ENCODE results near the gene FMNL2. TPM values are rescaled to one million over a fixed set of nuclear protein-coding genes. Genes with fewer than 3 reads are reported as not detected.

The FMNL2 gene
- total RNA-seq, 1 experiment from 2014 or later, result 33.6 TPM

DNA sequence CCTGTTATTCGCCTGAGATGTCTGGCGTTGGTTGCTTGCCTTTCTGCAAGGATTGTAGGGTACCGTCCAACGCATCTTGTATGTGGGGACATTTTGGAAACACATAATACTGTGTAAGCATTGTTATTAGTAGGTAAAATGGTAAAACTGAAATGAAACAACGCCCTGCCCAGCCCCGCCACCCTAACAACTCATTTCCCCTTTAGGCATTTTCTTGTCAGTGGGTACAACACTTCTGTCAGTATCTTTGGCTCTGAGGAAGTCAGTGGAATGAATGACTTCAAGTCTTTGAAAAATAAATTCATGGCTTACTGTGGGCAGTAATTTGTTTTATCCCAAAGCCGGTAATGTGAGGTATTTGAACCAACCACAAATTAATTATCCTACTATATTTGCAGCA is 86.0 kb downstream of the FMNL2 start:
- Histone ChIP-seq H2BK120ac (ENCODE audit: low read depth, low read length, poor library complexity, severe bottlenecking) (no peak overlapping the region), H4K20me1 (ENCODE audit: control insufficient read depth, insufficient read depth, insufficient read length) (no peaks in the 10 kb centered on the region), H4K8ac (replicated peaks; ENCODE audit: insufficient read length, low read depth, low read length) (no peak overlapping the region), H3K23ac (ENCODE audit: insufficient read length, low read depth, low read length) (no peak overlapping the region), H3K4me1 (ENCODE audit: insufficient read depth, low read length) (peaks cover 13% of the 10 kb centered on the region), H3K9ac (ENCODE audit: extremely low read depth, insufficient read length, low read length) (no peak overlapping the region), H2AK5ac (ENCODE audit: insufficient read length, low read length) (no peak overlapping the region), H3K23me2 (ENCODE audit: insufficient read length, low read depth, low read length, poor library complexity, severe bottlenecking) (no peaks in the 10 kb centered on the region), H3K9me3 (ENCODE audit: control insufficient read depth, low read depth, low read length) (no peaks in the 10 kb centered on the region), H3K56ac (ENCODE audit: insufficient read length, low read depth, low read length) (no peak overlapping the region), H3K14ac (ENCODE audit: insufficient read depth, low read length) (no peak overlapping the region), H3K27me3 (ENCODE audit: insufficient read depth, low read length) (no peaks in the 10 kb centered on the region), H4K91ac (ENCODE audit: insufficient read length, low read depth, low read length) (no peak overlapping the region), H3T11ph (ENCODE audit: low read length) (no peak overlapping the region), H3K27ac (ENCODE audit: insufficient read length, low read depth, low read length) (no peak overlapping the region), H3K18ac (ENCODE audit: insufficient read length, low read depth, low read length) (no peak overlapping the region), H3K4me2 (ENCODE audit: insufficient read depth, insufficient read length, low read length) (no peak overlapping the region), H2AFZ (ENCODE audit: low read length) (no peak overlapping the region), H2BK12ac (ENCODE audit: insufficient read length, low read depth, low read length) (no peak overlapping the region), H3K79me1 (ENCODE audit: insufficient read depth, low read depth, low read length, poor library complexity, severe bottlenecking) (no peaks in the 10 kb centered on the region), H2BK5ac (ENCODE audit: insufficient read length, low read length) (no peak overlapping the region), H3K4ac (ENCODE audit: low read depth, low read length) (no peak overlapping the region), H3K79me2 (ENCODE audit: insufficient read depth, low read length) (peaks cover 3% of the 10 kb centered on the region; the same call in 1 of the 2 replicates), H4K5ac (ENCODE audit: insufficient read length, low read depth, low read length) (no peak overlapping the region), H2BK15ac (ENCODE audit: low read depth, low read length) (no peak overlapping the region), H2BK20ac (ENCODE audit: low read depth, low read length, poor library complexity, severe bottlenecking) (no peak overlapping the region)
- H3K4me1 Mint-ChIP-seq, result peaks cover 45 to 49% of the 10 kb centered on the region in 2 experiments
- TF ChIP-seq, protein P1, sequence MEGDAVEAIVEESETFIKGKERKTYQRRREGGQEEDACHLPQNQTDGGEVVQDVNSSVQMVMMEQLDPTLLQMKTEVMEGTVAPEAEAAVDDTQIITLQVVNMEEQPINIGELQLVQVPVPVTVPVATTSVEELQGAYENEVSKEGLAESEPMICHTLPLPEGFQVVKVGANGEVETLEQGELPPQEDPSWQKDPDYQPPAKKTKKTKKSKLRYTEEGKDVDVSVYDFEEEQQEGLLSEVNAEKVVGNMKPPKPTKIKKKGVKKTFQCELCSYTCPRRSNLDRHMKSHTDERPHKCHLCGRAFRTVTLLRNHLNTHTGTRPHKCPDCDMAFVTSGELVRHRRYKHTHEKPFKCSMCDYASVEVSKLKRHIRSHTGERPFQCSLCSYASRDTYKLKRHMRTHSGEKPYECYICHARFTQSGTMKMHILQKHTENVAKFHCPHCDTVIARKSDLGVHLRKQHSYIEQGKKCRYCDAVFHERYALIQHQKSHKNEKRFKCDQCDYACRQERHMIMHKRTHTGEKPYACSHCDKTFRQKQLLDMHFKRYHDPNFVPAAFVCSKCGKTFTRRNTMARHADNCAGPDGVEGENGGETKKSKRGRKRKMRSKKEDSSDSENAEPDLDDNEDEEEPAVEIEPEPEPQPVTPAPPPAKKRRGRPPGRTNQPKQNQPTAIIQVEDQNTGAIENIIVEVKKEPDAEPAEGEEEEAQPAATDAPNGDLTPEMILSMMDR (conservative IDR thresholded peaks at IDR 0.05), result no peak
- no peaks in the 10 kb centered on the region for H3K9me3 Mint-ChIP-seq
- no peak overlapping the region for H3K4me3 Mint-ChIP-seq
- no peak for DNase-seq
- no CpG with 5 or more reads among the region's 7 CpGs for WGBS (ENCODE audit: extremely low coverage, insufficient read length, low lambda C conversion rate)
- H3K27ac Mint-ChIP-seq, result peak overlapping the region in 1 of 3 experiments; percentile 35; a peak in 1 of 7 replicates
- no peaks in the 10 kb centered on the region; a peak in 1 of 7 replicates for H3K36me3 Mint-ChIP-seq (ENCODE audit: insufficient read depth in 1 of 3, low read depth in 3 of 3)
- no peaks in the 10 kb centered on the region for H3K27me3 Mint-ChIP-seq (ENCODE audit: low read depth)

Measured in H9 (cell line).